ENCODE data around the gene PAPPA.

Gene PAPPA

GRCh38 chr9:116381350-116381749, 227.8 kb downstream of the PAPPA start:
- no peak overlapping the region for H3K4me3 ChIP-seq (ENCODE audit: low read length)
- no peak for TF ChIP-seq CTCF (conservative IDR thresholded peaks at IDR 0.05; ENCODE audit: low read depth, low read length)
- no peak for DNase-seq (ENCODE audit: low read depth)

- no peak for TF ChIP-seq CTCF (conservative IDR thresholded peaks at IDR 0.05; ENCODE audit: low read depth, low read length)
- H3K4me3 ChIP-seq (ENCODE audit: low read length) = no peak overlapping the region
- DNase-seq (ENCODE audit: low read depth) = no peak
Observed at GRCh38 chr9:116382053-116382452, 228.5 kb downstream of the PAPPA start.

GRCh38 chr9:116383133-116383532, 229.5 kb downstream of the PAPPA start:
- no peak for TF ChIP-seq CTCF (conservative IDR thresholded peaks at IDR 0.05; ENCODE audit: low read depth, low read length)
- no peak for DNase-seq (ENCODE audit: low read depth)
- no peak overlapping the region for H3K4me3 ChIP-seq (ENCODE audit: low read length)

- no peak overlapping the region for H3K4me3 ChIP-seq (ENCODE audit: low read length)
- TF ChIP-seq CTCF (conservative IDR thresholded peaks at IDR 0.05; ENCODE audit: low read depth, low read length) = no peak
- DNase-seq (ENCODE audit: low read depth) = no peak
Observed at GRCh38 chr9:116383936-116384335, 230.3 kb downstream of the PAPPA start.

- DNase-seq (ENCODE audit: low read depth) = no peak
- TF ChIP-seq CTCF (conservative IDR thresholded peaks at IDR 0.05; ENCODE audit: low read depth, low read length) = no peak
Observed at GRCh38 chr9:116387934-116388698, 234.5 kb downstream of the PAPPA start.

GRCh38 chr9:116389541-116390302, 236.1 kb downstream of the PAPPA start:
- DNase-seq (ENCODE audit: low read depth) = no peak
- no peak for TF ChIP-seq CTCF (conservative IDR thresholded peaks at IDR 0.05; ENCODE audit: low read depth, low read length)
- H3K4me3 ChIP-seq (ENCODE audit: low read length) = no peak overlapping the region

More at GRCh38 chr9:116387934-116388698, 234.5 kb downstream of the PAPPA start:
- H3K4me3 ChIP-seq (ENCODE audit: low read length) = no peak overlapping the region
